Vagina (tissue), 2 donors: ENCODE results near the gene TPRG1L. TPM values are rescaled to one million over a fixed set of nuclear protein-coding genes. Genes with fewer than 3 reads are reported as not detected.

Experiments used
- DNase-seq, 2 donors: peaks; one replicate each; pipeline ENCODE4 v3.0.0-alpha.2; 2017; ENCODE audit errors: extremely low spot score in 2 of 2
- H3K27ac ChIP-seq: fragments of 200-600 bp; sonication (generic); one replicate; pipeline ENCODE4 v1.5.1; 2019
- H3K27me3 ChIP-seq: fragments of 200-600 bp; sonication (generic); one replicate; pipeline ENCODE4 v1.5.1; 2019
- H3K36me3 ChIP-seq, 2 donors: fragments of 200-600 bp; sonication (generic); one replicate each; pipeline ENCODE4 v1.5.1; 2017 to 2019
- H3K4me1 ChIP-seq: fragments of 200-600 bp; sonication (generic); one replicate; pipeline ENCODE4 v1.5.1; 2019
- H3K4me3 ChIP-seq, 2 donors: fragments of 200-600 bp; sonication (generic); 1 replicate in 1 of 2; 2 replicates in 1 of 2; pipeline ENCODE4 v1.5.1; 2016 to 2019
- H3K9me3 ChIP-seq: fragments of 200-600 bp; sonication (generic); one replicate; pipeline ENCODE4 v1.5.1; 2019
- CTCF ChIP-seq, 3 experiments: fragments of 450-650 bp in 2 of 3; fragments of 200-600 bp in 1 of 3; sonication (generic) in 1 of 3; IDR thresholded peaks; one replicate each; pipeline ENCODE4 v1.5.1; 2017 to 2019; ENCODE audit warnings: antibody characterized with exemption in 3 of 3, mild to moderate bottlenecking in 2 of 3, moderate library complexity in 2 of 3
- POLR2A ChIP-seq, 2 donors: fragments of 450-650 bp; IDR thresholded peaks; one replicate each; pipeline ENCODE4 v1.6.1; 2017; ENCODE audit warnings: antibody characterized with exemption in 2 of 2, mild to moderate bottlenecking in 2 of 2, moderate library complexity in 2 of 2
- POLR2AphosphoS5 ChIP-seq, 2 donors: sonication (generic); formaldehyde crosslinking; IDR thresholded peaks; one replicate each; pipeline ENCODE4 v1.9.0; 2017; ENCODE audit warnings: antibody characterized with exemption in 2 of 2, mild to moderate bottlenecking in 2 of 2, low read depth in 1 of 2; ENCODE audit not compliant: insufficient read depth in 1 of 2
- intact Hi-C: fragments of 100-400 bp; cut with DNase I; formaldehyde crosslinking; loops from one replicate; pipeline ENCODE4 v1.15.1; 2023
- total RNA-seq: library from RNA; depleted of rRNA; stranded (reverse); fragments of >200 nt; gene quantifications from one replicate; pipeline ENCODE4 v1.2.3, GENCODE V29; 2016

Gene TPRG1L
- total RNA-seq, 1 donor from 2014 or later = 44.9 TPM

- H3K36me3 ChIP-seq = peaks cover 0 to 42% of the 10 kb centered on the region in 2 donors
- DNase-seq = no peak
- TF ChIP-seq POLR2A (IDR thresholded peaks at IDR 0.05) (no peak), CTCF (IDR thresholded peaks at IDR 0.05) (no peak), POLR2AphosphoS5 (IDR thresholded peaks at IDR 0.05; ENCODE audit: insufficient read depth in 1 of 2, low read depth in 1 of 2) (no peak)
- intact Hi-C loops = no loop called here
- no peaks in the 10 kb centered on the region for H3K27me3 ChIP-seq
- no peak overlapping the region for H3K27ac ChIP-seq
- H3K4me3 ChIP-seq = no peak overlapping the region
- H3K9me3 ChIP-seq = no peaks in the 10 kb centered on the region
- H3K4me1 ChIP-seq = no peaks in the 10 kb centered on the region
Measured at GRCh38 chr1:3639397-3639911, 14.6 kb downstream of the TPRG1L start.

GRCh38 chr1:3640121-3640837 lies 15.5 kb downstream of the TPRG1L start:
- H3K27me3 ChIP-seq = no peaks in the 10 kb centered on the region
- H3K27ac ChIP-seq = no peak overlapping the region
- H3K9me3 ChIP-seq = no peaks in the 10 kb centered on the region
- no peaks in the 10 kb centered on the region for H3K4me1 ChIP-seq
- TF ChIP-seq POLR2AphosphoS5 (IDR thresholded peaks at IDR 0.05; ENCODE audit: insufficient read depth in 1 of 2, low read depth in 1 of 2) = no peak
- no peak for TF ChIP-seq POLR2A (IDR thresholded peaks at IDR 0.05)
- no peak for TF ChIP-seq CTCF (IDR thresholded peaks at IDR 0.05)
- no peak for DNase-seq
- peaks cover 0 to 33% of the 10 kb centered on the region in 2 donors for H3K36me3 ChIP-seq
- intact Hi-C loops = no loop called here
- H3K4me3 ChIP-seq = no peak overlapping the region

- peaks cover 0 to 27% of the 10 kb centered on the region in 2 donors for H3K36me3 ChIP-seq
- intact Hi-C loops = no loop called here
- no peaks in the 10 kb centered on the region for H3K4me1 ChIP-seq
- TF ChIP-seq CTCF (IDR thresholded peaks at IDR 0.05) (no peak), POLR2AphosphoS5 (IDR thresholded peaks at IDR 0.05; ENCODE audit: insufficient read depth in 1 of 2, low read depth in 1 of 2) (no peak), POLR2A (IDR thresholded peaks at IDR 0.05) (no peak)
- H3K4me3 ChIP-seq = no peak overlapping the region
- H3K27ac ChIP-seq = no peak overlapping the region
- no peak for DNase-seq
- no peaks in the 10 kb centered on the region for H3K9me3 ChIP-seq
- no peaks in the 10 kb centered on the region for H3K27me3 ChIP-seq
Measured at GRCh38 chr1:3641046-3641760, 16.4 kb downstream of the TPRG1L start.

- Histone ChIP-seq H3K4me3 (no peak overlapping the region), H3K4me1 (no peaks in the 10 kb centered on the region), H3K27me3 (no peaks in the 10 kb centered on the region), H3K27ac (no peak overlapping the region), H3K36me3 (peaks cover 0 to 20% of the 10 kb centered on the region in 2 donors), H3K9me3 (no peaks in the 10 kb centered on the region)
- DNase-seq = no peak
- intact Hi-C loops = no loop called here
- TF ChIP-seq POLR2A (IDR thresholded peaks at IDR 0.05) = no peak
- no peak for TF ChIP-seq CTCF (IDR thresholded peaks at IDR 0.05)
- no peak for TF ChIP-seq POLR2AphosphoS5 (IDR thresholded peaks at IDR 0.05; ENCODE audit: insufficient read depth in 1 of 2, low read depth in 1 of 2)
Measured at GRCh38 chr1:3641816-3642215, 17.0 kb downstream of the TPRG1L start.
